GM19035 (cell line): ENCODE results near the gene AMPD1.

Experiments
- ATAC-seq: cut with Tn5 transposase; IDR thresholded peaks from one replicate; pipeline ENCODE4 v1.9.1; 2021; ENCODE audit not compliant: unreplicated experiment

AMPD1 gene

GRCh38 chr1:114641377-114641776 is 54.0 kb downstream of the AMPD1 start:
- no peak for ATAC-seq

GRCh38 chr1:114638910-114639309 is 56.4 kb downstream of the AMPD1 start:
- no peak for ATAC-seq

- no peak for ATAC-seq
Observed at GRCh38 chr1:114632427-114632826, 62.9 kb downstream of the AMPD1 start.

- no peak for ATAC-seq
Observed at GRCh38 chr1:114627107-114627506, 68.2 kb downstream of the AMPD1 start.

GRCh38 chr1:114623364-114623763 is 72.0 kb downstream of the AMPD1 start:
- no peak for ATAC-seq
